GM19099 (cell line): ENCODE measurements around the gene A4GNT.

Experiments
- POLR2A ChIP-seq: IDR thresholded peaks from 3 replicates; pipeline ENCODE4 v1.6.1; 2011; ENCODE audit warnings: low read depth; ENCODE audit not compliant: insufficient read length; ENCODE audit errors: extremely low read depth

The A4GNT gene

GRCh38 chr3:138093721-138094120, 38.5 kb downstream of the A4GNT start:
- TF ChIP-seq POLR2A: no peak

- no peak for TF ChIP-seq POLR2A
Observed at GRCh38 chr3:138092023-138092422, 40.2 kb downstream of the A4GNT start.

GRCh38 chr3:138089091-138089490, 43.1 kb downstream of the A4GNT start:
- TF ChIP-seq POLR2A: no peak

GRCh38 chr3:138084196-138084595, 48.0 kb downstream of the A4GNT start:
- TF ChIP-seq POLR2A: no peak

- TF ChIP-seq POLR2A: no peak
Observed at GRCh38 chr3:138082992-138083386, 49.2 kb downstream of the A4GNT start.

GRCh38 chr3:138082085-138082991, 49.9 kb downstream of the A4GNT start:
- no peak for TF ChIP-seq POLR2A

GRCh38 chr3:138081371-138082084, 50.7 kb downstream of the A4GNT start:
- no peak for TF ChIP-seq POLR2A

- TF ChIP-seq POLR2A: no peak
Observed at GRCh38 chr3:138079901-138080300, 52.3 kb downstream of the A4GNT start.

GRCh38 chr3:138078901-138079344, 53.3 kb downstream of the A4GNT start:
- TF ChIP-seq POLR2A: no peak

GRCh38 chr3:138078096-138078495, 54.1 kb downstream of the A4GNT start:
- TF ChIP-seq POLR2A: no peak
